ENCODE measurements around the gene CIB2. TPM values are rescaled to one million over a fixed set of nuclear protein-coding genes. Genes with fewer than 3 reads are reported as not detected.

CIB2 gene
- total and polyA plus RNA-seq, 8 donors, result 0.80 to 20.4 (median 5.2) TPM; not detected in 1

DNA sequence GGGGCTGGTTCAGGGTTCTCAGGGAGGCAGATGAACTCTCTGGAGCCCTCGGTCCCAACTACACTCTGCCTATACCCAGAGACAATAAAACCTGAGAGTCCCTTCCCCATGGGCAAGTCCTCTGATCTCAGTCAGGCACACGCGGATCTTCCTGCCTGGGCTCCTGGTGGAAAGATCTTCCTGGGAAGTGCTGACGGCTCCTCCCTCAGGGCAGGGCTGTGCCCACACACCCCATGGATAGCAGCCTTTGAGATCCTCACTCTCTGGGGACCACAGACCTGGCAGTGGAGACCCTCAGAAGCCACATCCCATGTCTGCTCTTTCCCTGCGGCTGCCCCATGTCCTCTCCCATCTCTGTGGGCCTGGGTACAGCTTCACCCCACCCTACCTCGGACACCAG is 28.5 kb downstream of the CIB2 start:
- intact Hi-C loops (cut with DNase I; ENCODE audit: low total_unique reads), result no loop called here
- Histone ChIP-seq H3K9me3 (no peaks in the 10 kb centered on the region), H3K4me1 (peaks cover 0 to 36% (median 2%) of the 10 kb centered on the region in 4 donors), H3K27ac (peak overlapping the region in 2 of 5 donors; percentile 36 to 62), H3K27me3 (no peaks in the 10 kb centered on the region), H3K4me3 (no peak overlapping the region), H3K36me3 (no peaks in the 10 kb centered on the region)
- no peak for DNase-seq
- WGBS, 5 donors, result 83 to 95% (median 87%) methylated on average over 4 to 6 of the region's 6 CpGs
- no peak for TF ChIP-seq POLR2AphosphoS5 (IDR thresholded peaks at IDR 0.05)
- TF ChIP-seq EP300 (IDR thresholded peaks at IDR 0.05), result no peak
- TF ChIP-seq CTCF (IDR thresholded peaks at IDR 0.05), result no peak
- TF ChIP-seq POLR2A (IDR thresholded peaks at IDR 0.05), result no peak

- DNase-seq, result no peak
- peak overlapping the region in 1 of 5 donors; percentile 62 for H3K27ac ChIP-seq
- peaks cover 0 to 36% (median 2%) of the 10 kb centered on the region in 4 donors for H3K4me1 ChIP-seq
- TF ChIP-seq POLR2A (IDR thresholded peaks at IDR 0.05) (no peak), CTCF (IDR thresholded peaks at IDR 0.05) (no peak), EP300 (IDR thresholded peaks at IDR 0.05) (no peak), POLR2AphosphoS5 (IDR thresholded peaks at IDR 0.05) (no peak)
- intact Hi-C loops (cut with DNase I; ENCODE audit: low total_unique reads), result no loop called here
- H3K36me3 ChIP-seq, result no peaks in the 10 kb centered on the region
- no peaks in the 10 kb centered on the region for H3K27me3 ChIP-seq
- WGBS, 5 donors, result 83 to 93% (median 85%) methylated on average over 1 of the region's 1 CpG
- no peak overlapping the region for H3K4me3 ChIP-seq
- no peaks in the 10 kb centered on the region for H3K9me3 ChIP-seq
These were observed 29.0 kb downstream of the CIB2 start for GRCh38 chr15:78102211-78102610.

DNA sequence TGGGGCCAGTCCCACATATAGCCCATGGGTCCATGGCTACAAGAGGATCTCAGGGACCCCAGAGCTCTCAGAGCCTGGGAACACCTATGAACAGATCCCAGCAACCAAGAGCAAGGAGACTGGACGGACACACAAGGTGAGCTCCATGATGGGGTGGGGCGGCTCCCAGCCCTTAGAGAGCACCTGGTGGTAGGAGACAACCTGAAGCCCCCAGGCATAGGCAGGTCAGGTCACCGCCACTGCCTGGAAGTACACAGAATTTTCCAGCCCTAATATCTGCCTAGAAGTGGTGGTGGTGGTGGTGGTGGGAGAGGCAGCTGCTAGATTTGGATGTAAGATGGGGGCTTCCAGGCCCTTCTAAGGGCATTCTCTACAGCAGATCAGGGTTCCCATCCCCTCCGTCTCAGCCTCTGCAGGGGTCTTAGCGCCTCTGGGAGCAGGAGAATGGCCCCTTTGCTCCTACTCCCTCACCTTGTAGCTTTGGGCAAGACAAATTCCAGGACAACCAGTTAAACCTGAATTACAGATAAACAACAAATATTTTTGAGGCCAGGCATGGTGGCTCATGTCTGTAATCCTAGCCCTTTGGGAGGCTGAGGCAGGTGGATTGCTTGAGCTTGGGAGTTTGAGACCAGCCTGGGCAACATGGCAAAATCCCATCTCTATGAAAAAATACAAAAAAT is 29.7 kb downstream of the CIB2 start:
- intact Hi-C loops (cut with DNase I; ENCODE audit: low total_unique reads), result no loop called here
- Histone ChIP-seq H3K4me1 (peaks cover 0 to 36% (median 2%) of the 10 kb centered on the region in 4 donors), H3K27me3 (no peaks in the 10 kb centered on the region), H3K9me3 (no peaks in the 10 kb centered on the region), H3K27ac (no peak overlapping the region), H3K36me3 (no peaks in the 10 kb centered on the region), H3K4me3 (no peak overlapping the region)
- no peak for DNase-seq
- no peak for TF ChIP-seq EP300 (IDR thresholded peaks at IDR 0.05)
- WGBS, 5 donors, result 91 to 97% (median 95%) methylated on average over 4 to 5 of the region's 5 CpGs

- H3K9me3 ChIP-seq, result no peaks in the 10 kb centered on the region
- no peak overlapping the region for H3K27ac ChIP-seq
- no peaks in the 10 kb centered on the region for H3K27me3 ChIP-seq
- 70 to 94% (median 91%) methylated on average over 2 of the region's 2 CpGs for WGBS, 5 donors
- no peak for DNase-seq
- no peak overlapping the region for H3K4me3 ChIP-seq
- TF ChIP-seq EP300 (IDR thresholded peaks at IDR 0.05) (no peak), POLR2A (IDR thresholded peaks at IDR 0.05) (no peak), POLR2AphosphoS5 (IDR thresholded peaks at IDR 0.05) (no peak), CTCF (IDR thresholded peaks at IDR 0.05) (no peak)
- no peaks in the 10 kb centered on the region for H3K36me3 ChIP-seq
- H3K4me1 ChIP-seq, result peaks cover 0 to 33% (median 1%) of the 10 kb centered on the region in 4 donors
- intact Hi-C loops (cut with DNase I; ENCODE audit: low total_unique reads), result no loop called here
These were observed 30.4 kb downstream of the CIB2 start for GRCh38 chr15:78100886-78101285.

- H3K27me3 ChIP-seq, result no peaks in the 10 kb centered on the region
- H3K4me3 ChIP-seq, result no peak overlapping the region
- no peaks in the 10 kb centered on the region for H3K9me3 ChIP-seq
- no peak for DNase-seq
- no peak overlapping the region for H3K27ac ChIP-seq
- H3K36me3 ChIP-seq, result no peaks in the 10 kb centered on the region
- intact Hi-C loops (cut with DNase I; ENCODE audit: low total_unique reads), result no loop called here
- H3K4me1 ChIP-seq, result peaks cover 3 to 12% (median 5%) of the 10 kb centered on the region in 4 donors
- TF ChIP-seq POLR2A (IDR thresholded peaks at IDR 0.05), result no peak
- no peak for TF ChIP-seq EP300 (IDR thresholded peaks at IDR 0.05)
- TF ChIP-seq POLR2AphosphoS5 (IDR thresholded peaks at IDR 0.05), result no peak
- 88 to 96% (median 95%) methylated on average over 9 to 11 of the region's 11 CpGs for WGBS, 5 donors
These were observed 33.0 kb downstream of the CIB2 start for GRCh38 chr15:78098131-78098755.

Data from stomach (tissue), 9 donors.